Smooth muscle cell (in vitro differentiated cells): ENCODE measurements around the gene GTPBP2. TPM values are rescaled to one million over a fixed set of nuclear protein-coding genes. Genes with fewer than 3 reads are reported as not detected.

Experiments
- DNase-seq: peaks from one replicate; lab custom pipeline; 2025; ENCODE audit not compliant: unreplicated experiment; lab: John Stamatoyannopoulos, UW
- H2AFZ ChIP-seq: fragments of 200-600 bp; sonication (generic); 2 replicates; pipeline ENCODE4 v1.6.0; 2016; ENCODE audit warnings: antibody characterized with exemption, low read depth, mild to moderate bottlenecking
- H3F3A ChIP-seq: fragments of 200-600 bp; sonication (generic); 2 replicates; pipeline ENCODE4 v1.6.0; 2017; ENCODE audit warnings: antibody characterized with exemption, low read depth
- H3K27ac ChIP-seq: fragments of 200-600 bp; sonication (generic); 2 replicates; pipeline ENCODE4 v1.5.1; 2016; ENCODE audit warnings: low read depth, mild to moderate bottlenecking
- H3K27me3 ChIP-seq: fragments of 200-600 bp; sonication (generic); 2 replicates; pipeline ENCODE4 v1.6.1; 2016; ENCODE audit warnings: low read depth, mild to moderate bottlenecking
- H3K36me3 ChIP-seq: fragments of 200-600 bp; sonication (generic); 2 replicates; pipeline ENCODE4 v1.5.1; 2016; ENCODE audit warnings: low read depth
- H3K4me1 ChIP-seq: fragments of 200-600 bp; sonication (generic); 2 replicates; pipeline ENCODE4 v1.5.1; 2016; ENCODE audit warnings: low read depth
- H3K4me2 ChIP-seq: fragments of 200-600 bp; sonication (generic); 2 replicates; pipeline ENCODE4 v1.6.0; 2016; ENCODE audit warnings: mild to moderate bottlenecking
- H3K4me3 ChIP-seq: fragments of 200-600 bp; sonication (generic); 2 replicates; pipeline ENCODE4 v1.5.1; 2016; ENCODE audit warnings: mild to moderate bottlenecking
- H3K79me2 ChIP-seq: fragments of 200-600 bp; sonication (generic); 2 replicates; pipeline ENCODE4 v1.6.0; 2016; ENCODE audit warnings: low read depth, mild to moderate bottlenecking
- H3K9ac ChIP-seq: fragments of 200-600 bp; sonication (generic); 2 replicates; pipeline ENCODE4 v1.6.0; 2016; ENCODE audit warnings: low read depth
- H3K9me3 ChIP-seq: fragments of 200-600 bp; sonication (generic); replicated peaks from 2 replicates; pipeline ENCODE4 v1.5.1; 2016; ENCODE audit warnings: low read depth
- H4K20me1 ChIP-seq: fragments of 200-600 bp; sonication (generic); 2 replicates; pipeline ENCODE4 v1.6.0; 2016; ENCODE audit warnings: low read depth
- CTCF ChIP-seq: fragments of 200-600 bp; sonication (generic); IDR thresholded peaks from 2 replicates; pipeline ENCODE4 v1.5.1; 2017; ENCODE audit warnings: borderline replicate concordance, mild to moderate bottlenecking, antibody characterized with exemption; ENCODE audit not compliant: insufficient read depth, poor library complexity, severe bottlenecking
- whole genome bisulfite sequencing: methylation state at CpG from one replicate; pipeline ENCODE4 v1.1.7; 2016; ENCODE audit warnings: low lambda C conversion rate; 5-methylcytosine and 5-hydroxymethylcytosine counted together
- polyA plus RNA-seq: library from polyadenylated mRNA; unstranded; fragments of >200 nt; fragmentation: Nextera tagmentation; extraction: Ambion mirVana; gene quantifications from 2 replicates; pipeline ENCODE4 v1.2.1, GENCODE V29; 2016
- total RNA-seq: library from RNA; depleted of rRNA; stranded (reverse); fragments of >200 nt; gene quantifications from 2 replicates; pipeline ENCODE4 v1.2.3, GENCODE V29; 2014

GTPBP2 gene
- total and polyA plus RNA-seq, 2 experiments from 2014 or later = 18.3 to 53.7 TPM

DNA sequence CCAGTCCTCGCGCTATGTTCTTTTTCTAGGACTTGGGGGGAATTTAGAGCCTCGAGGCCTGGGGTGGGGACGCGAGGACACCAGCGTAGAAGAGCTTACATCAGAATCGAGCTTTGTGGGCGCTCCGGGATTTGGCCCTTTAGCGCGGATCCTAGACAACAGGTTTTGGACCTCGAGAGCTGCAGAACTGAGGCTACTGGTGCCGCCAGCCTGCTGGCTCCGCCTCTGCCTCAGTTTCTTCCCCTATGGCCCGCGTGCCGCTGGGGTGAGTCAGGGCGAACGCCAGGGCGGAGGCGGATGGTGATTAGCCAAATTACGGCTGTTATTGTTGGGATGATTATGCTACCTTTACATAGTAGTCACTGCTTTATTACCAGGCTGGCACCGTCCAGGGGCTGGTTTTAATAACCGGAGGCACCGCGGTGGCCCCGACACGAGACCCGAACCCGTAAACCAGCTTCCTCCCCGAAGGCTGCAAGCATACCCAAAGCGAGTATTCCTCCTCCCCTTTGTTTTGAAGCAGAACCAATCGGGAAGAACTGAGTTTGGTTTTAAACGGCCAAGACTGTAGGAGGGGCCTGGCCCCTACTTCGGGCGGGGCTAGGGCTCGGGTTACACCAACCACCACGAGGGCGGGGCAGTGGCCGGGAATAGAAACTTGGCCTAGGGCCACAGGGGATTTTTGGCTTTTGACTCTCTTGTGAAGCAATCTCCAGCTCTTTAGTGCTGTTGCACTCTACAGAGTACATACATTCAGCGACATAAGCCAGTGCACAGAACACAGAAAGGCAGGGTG is 639 bp upstream of the GTPBP2 start:
- Histone ChIP-seq H3F3A (peaks cover 15% of the 10 kb centered on the region), H3K9me3 (no peaks in the 10 kb centered on the region), H2AFZ (peak overlapping the region; percentile 61), H3K4me1 (peaks cover 12% of the 10 kb centered on the region), H3K79me2 (peaks cover 27% of the 10 kb centered on the region), H3K9ac (peak overlapping the region; percentile 86), H3K4me3 (peak overlapping the region; percentile 76), H3K27ac (peak overlapping the region; percentile 95), H3K36me3 (no peaks in the 10 kb centered on the region), H3K27me3 (no peaks in the 10 kb centered on the region), H4K20me1 (no peaks in the 10 kb centered on the region), H3K4me2 (peak overlapping the region; percentile 90)
- DNase-seq = peak; percentile 91
- no peak for TF ChIP-seq CTCF
- 1% methylated on average over 41 of the region's 41 CpGs for whole genome bisulfite sequencing

- Histone ChIP-seq H2AFZ (no peak overlapping the region), H4K20me1 (no peaks in the 10 kb centered on the region), H3K4me3 (peak overlapping the region; percentile 76), H3K4me1 (peaks cover 12% of the 10 kb centered on the region), H3K36me3 (no peaks in the 10 kb centered on the region), H3K4me2 (peak overlapping the region; percentile 90), H3K79me2 (peaks cover 27% of the 10 kb centered on the region), H3K9me3 (no peaks in the 10 kb centered on the region), H3K27me3 (no peaks in the 10 kb centered on the region), H3F3A (peaks cover 15% of the 10 kb centered on the region), H3K27ac (peak overlapping the region; percentile 95), H3K9ac (peak overlapping the region; percentile 94)
- 10% methylated on average over 24 of the region's 25 CpGs for WGBS
- peak; percentile 38 for DNase-seq
- no peak for TF ChIP-seq CTCF
These were observed 516 bp downstream of the GTPBP2 start for GRCh38 chr6:43628393-43629103.

DNA sequence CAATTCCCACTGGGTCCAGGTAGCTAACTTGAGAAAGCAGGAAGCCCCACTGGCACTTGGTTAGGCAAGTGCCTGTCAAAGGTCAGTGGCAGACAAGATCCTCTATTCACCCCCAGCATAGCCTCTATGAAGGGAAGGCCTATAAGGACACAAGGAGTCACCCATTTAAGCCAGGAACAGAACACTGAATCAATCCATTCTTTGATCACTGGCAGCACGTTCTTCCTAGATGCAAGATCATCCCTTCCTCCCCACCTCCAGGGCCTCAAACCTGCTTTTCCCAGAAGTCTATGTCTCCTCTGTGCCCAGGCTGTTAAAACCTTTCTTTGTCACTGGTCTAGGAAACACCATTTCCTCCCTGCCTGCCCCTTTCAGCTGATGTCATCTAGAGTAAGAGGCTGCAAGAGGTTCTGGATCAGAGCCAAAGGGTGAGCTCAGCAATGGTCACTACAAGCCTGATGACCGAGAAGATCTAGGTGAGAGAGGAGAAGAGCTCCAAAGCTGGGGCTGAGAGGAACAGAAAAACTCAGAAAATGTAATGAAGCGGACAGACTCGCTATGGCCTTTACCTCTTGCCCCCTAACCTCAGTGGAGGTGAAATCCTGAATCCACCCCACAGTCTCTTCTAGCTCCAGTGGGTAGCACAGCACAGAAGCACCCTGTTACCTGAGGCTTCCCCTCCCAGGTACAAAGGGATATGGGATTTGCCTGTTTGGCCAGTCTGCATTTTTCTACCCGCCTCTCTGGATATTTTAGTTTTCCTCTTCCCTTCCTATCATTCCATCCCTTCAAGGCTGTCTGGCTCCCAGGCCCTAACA is 1.8 kb downstream of the GTPBP2 start:
- no peaks in the 10 kb centered on the region for H3K9me3 ChIP-seq
- H3K4me1 ChIP-seq = peaks cover 12% of the 10 kb centered on the region
- peak overlapping the region; percentile 95 for H3K27ac ChIP-seq
- H3K4me3 ChIP-seq = peak overlapping the region; percentile 76
- 65% methylated on average over 5 of the region's 5 CpGs for WGBS
- H4K20me1 ChIP-seq = no peaks in the 10 kb centered on the region
- H3K4me2 ChIP-seq = peak overlapping the region; percentile 90
- H3K79me2 ChIP-seq = peaks cover 27% of the 10 kb centered on the region
- no peak for TF ChIP-seq CTCF
- H2AFZ ChIP-seq = no peak overlapping the region
- H3K27me3 ChIP-seq = no peaks in the 10 kb centered on the region
- DNase-seq = peak; percentile 18
- peaks cover 15% of the 10 kb centered on the region for H3F3A ChIP-seq
- peak overlapping the region; percentile 94 for H3K9ac ChIP-seq
- no peaks in the 10 kb centered on the region for H3K36me3 ChIP-seq
